Measurements from ENCODE around the gene WWOX. TPM values are rescaled to one million over a fixed set of nuclear protein-coding genes. Genes with fewer than 3 reads are reported as not detected.

Gene WWOX
- total and polyA plus RNA-seq, 2 donors (not counting 3 experiments of a cell fraction or from before 2014, with no cell fraction given) = 6.2 to 12.5 TPM

DNA sequence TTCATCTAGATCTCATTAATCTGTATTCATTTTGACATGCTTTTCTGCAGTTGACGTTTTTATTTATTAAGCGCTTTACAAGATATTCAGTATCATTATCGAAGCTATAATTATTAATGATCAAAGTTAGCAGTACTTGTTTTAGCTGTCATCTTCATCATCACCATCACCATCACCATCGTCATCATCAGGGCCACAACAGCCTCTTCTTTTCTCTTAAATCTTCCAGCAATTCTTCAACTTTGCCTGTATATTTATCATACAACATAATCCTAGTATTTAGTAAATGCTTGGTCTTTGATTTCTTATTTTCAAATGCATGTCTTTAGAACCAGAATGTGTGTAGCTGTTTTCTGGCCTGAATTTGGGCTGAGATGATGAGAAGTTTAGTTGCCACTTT is 973.1 kb downstream of the WWOX start:
- no TSS peak for BruUV-seq (replicated peaks)
- TF ChIP-seq JUN (IDR thresholded peaks at IDR 0.05; ENCODE audit: borderline replicate concordance, insufficient read depth, insufficient read length, low read depth) (no peak), GATA2 (IDR thresholded peaks at IDR 0.05; ENCODE audit: insufficient read depth, insufficient read length, low read depth, low read length) (no peak)
- H3K9me1 ChIP-seq (replicated peaks; ENCODE audit: control insufficient read depth, extremely low read depth, insufficient read depth, low read length) = no peaks in the 10 kb centered on the region
- H4K20me1 ChIP-seq (replicated peaks; ENCODE audit: control insufficient read depth, extremely low read depth, insufficient read depth, low read length) = no peaks in the 10 kb centered on the region
- H3K36me3 ChIP-seq (ENCODE audit: control insufficient read depth in 2 of 2, extremely low read depth in 1 of 2, insufficient read depth in 2 of 2, low read length in 2 of 2) = no peaks in the 10 kb centered on the region
- H3K9ac ChIP-seq (replicated peaks; ENCODE audit: extremely low read depth, insufficient read depth, low read length) = no peak overlapping the region
- no peak overlapping the region for H3K4me2 ChIP-seq (ENCODE audit: insufficient read depth, low read length)
- no peaks in the 10 kb centered on the region for H3K27me3 ChIP-seq (ENCODE audit: control insufficient read depth in 2 of 2, insufficient read depth in 2 of 2, low read length in 2 of 2)
- ChIA-PET CTCF (no interaction called here), POLR2A (no interaction called here)
- H2AFZ ChIP-seq (ENCODE audit: low read depth, low read length) = no peak overlapping the region
- intact Hi-C loops (cut with micrococcal nuclease) (no loop called here), dilution Hi-C loops (cut with MboI; ENCODE audit: extremely low pct_ligation_motif_present, low sequenced_read_pairs) (no loop called here)
- H3K79me2 ChIP-seq (ENCODE audit: control insufficient read depth, insufficient read depth, low read length) = no peaks in the 10 kb centered on the region
- DNase-seq (ENCODE audit: low read depth, low spot score) (no peak), FAIRE-seq (no peak)
- H3K4me3 ChIP-seq (replicated peaks in 1 of 3; ENCODE audit: insufficient read depth in 1 of 3, low read depth in 1 of 3, low read length in 3 of 3) = no peak overlapping the region
- no peaks in the 10 kb centered on the region for H3K9me3 ChIP-seq (replicated peaks; ENCODE audit: control insufficient read depth, insufficient read depth, low read length)
- no peaks in the 10 kb centered on the region for H3K4me1 ChIP-seq (ENCODE audit: control insufficient read depth, extremely low read depth, insufficient read depth, low read length)
- no peak overlapping the region for H3K27ac ChIP-seq (ENCODE audit: insufficient read depth, low read depth, low read length)

DNA sequence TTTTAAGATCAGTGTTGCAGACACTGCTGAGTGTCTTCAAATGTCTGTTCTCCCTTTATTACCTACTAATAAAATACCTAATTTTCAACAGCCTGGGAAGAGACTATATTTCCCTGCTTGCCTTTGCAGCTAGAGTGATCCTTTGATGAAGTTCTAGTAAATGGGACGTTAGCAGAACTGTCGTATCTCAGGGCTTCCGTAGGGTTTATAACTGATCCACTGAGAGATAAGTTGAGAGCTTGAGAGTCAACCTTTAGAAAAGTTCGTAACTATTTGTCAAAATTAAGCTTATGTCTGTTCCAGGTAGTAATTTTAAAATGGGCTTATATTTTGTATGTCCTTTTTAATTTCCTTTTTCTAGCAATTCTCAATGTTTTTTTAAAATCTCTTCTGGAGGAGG is 974.1 kb downstream of the WWOX start:
- intact Hi-C loops (cut with micrococcal nuclease) (no loop called here), dilution Hi-C loops (cut with MboI; ENCODE audit: extremely low pct_ligation_motif_present, low sequenced_read_pairs) (no loop called here)
- Histone ChIP-seq H3K79me2 (ENCODE audit: control insufficient read depth, insufficient read depth, low read length) (no peaks in the 10 kb centered on the region), H3K36me3 (ENCODE audit: control insufficient read depth in 2 of 2, extremely low read depth in 1 of 2, insufficient read depth in 2 of 2, low read length in 2 of 2) (no peaks in the 10 kb centered on the region), H3K4me3 (replicated peaks in 1 of 3; ENCODE audit: insufficient read depth in 1 of 3, low read depth in 1 of 3, low read length in 3 of 3) (no peak overlapping the region), H3K4me2 (ENCODE audit: insufficient read depth, low read length) (no peak overlapping the region), H3K27ac (ENCODE audit: insufficient read depth, low read depth, low read length) (no peak overlapping the region), H4K20me1 (replicated peaks; ENCODE audit: control insufficient read depth, extremely low read depth, insufficient read depth, low read length) (no peaks in the 10 kb centered on the region), H3K4me1 (ENCODE audit: control insufficient read depth, extremely low read depth, insufficient read depth, low read length) (no peaks in the 10 kb centered on the region), H3K27me3 (ENCODE audit: control insufficient read depth in 2 of 2, insufficient read depth in 2 of 2, low read length in 2 of 2) (no peaks in the 10 kb centered on the region), H3K9ac (replicated peaks; ENCODE audit: extremely low read depth, insufficient read depth, low read length) (no peak overlapping the region), H2AFZ (ENCODE audit: low read depth, low read length) (no peak overlapping the region), H3K9me3 (replicated peaks; ENCODE audit: control insufficient read depth, insufficient read depth, low read length) (no peaks in the 10 kb centered on the region), H3K9me1 (replicated peaks; ENCODE audit: control insufficient read depth, extremely low read depth, insufficient read depth, low read length) (no peaks in the 10 kb centered on the region)
- FAIRE-seq = no peak
- no TSS peak for BruUV-seq (replicated peaks)
- TF ChIP-seq, protein P1, sequence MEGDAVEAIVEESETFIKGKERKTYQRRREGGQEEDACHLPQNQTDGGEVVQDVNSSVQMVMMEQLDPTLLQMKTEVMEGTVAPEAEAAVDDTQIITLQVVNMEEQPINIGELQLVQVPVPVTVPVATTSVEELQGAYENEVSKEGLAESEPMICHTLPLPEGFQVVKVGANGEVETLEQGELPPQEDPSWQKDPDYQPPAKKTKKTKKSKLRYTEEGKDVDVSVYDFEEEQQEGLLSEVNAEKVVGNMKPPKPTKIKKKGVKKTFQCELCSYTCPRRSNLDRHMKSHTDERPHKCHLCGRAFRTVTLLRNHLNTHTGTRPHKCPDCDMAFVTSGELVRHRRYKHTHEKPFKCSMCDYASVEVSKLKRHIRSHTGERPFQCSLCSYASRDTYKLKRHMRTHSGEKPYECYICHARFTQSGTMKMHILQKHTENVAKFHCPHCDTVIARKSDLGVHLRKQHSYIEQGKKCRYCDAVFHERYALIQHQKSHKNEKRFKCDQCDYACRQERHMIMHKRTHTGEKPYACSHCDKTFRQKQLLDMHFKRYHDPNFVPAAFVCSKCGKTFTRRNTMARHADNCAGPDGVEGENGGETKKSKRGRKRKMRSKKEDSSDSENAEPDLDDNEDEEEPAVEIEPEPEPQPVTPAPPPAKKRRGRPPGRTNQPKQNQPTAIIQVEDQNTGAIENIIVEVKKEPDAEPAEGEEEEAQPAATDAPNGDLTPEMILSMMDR (IDR thresholded peaks at IDR 0.05; ENCODE audit: extremely low read depth in 1 of 2, insufficient read depth in 1 of 2, low read depth in 1 of 2, low read length in 2 of 2) = no peak
- TF ChIP-seq EZH2 (IDR thresholded peaks at IDR 0.05; ENCODE audit: borderline replicate concordance, low read depth, low read length, severe bottlenecking) = no peak
- TF ChIP-seq FOS (IDR thresholded peaks at IDR 0.05; ENCODE audit: borderline replicate concordance, insufficient read depth, low read length) = no peak
- TF ChIP-seq POLR2A (IDR thresholded peaks at IDR 0.05; ENCODE audit: low read depth, low read length) = no peak
- TF ChIP-seq MYC (IDR thresholded peaks at IDR 0.05; ENCODE audit: low read depth, low read length) = no peak
- no peak for TF ChIP-seq POLR2AphosphoS5 (IDR thresholded peaks at IDR 0.05; ENCODE audit: insufficient read depth, low read depth, low read length)
- TF ChIP-seq GATA2 (IDR thresholded peaks at IDR 0.05; ENCODE audit: insufficient read depth, insufficient read length, low read depth, low read length) = no peak
- TF ChIP-seq JUN (IDR thresholded peaks at IDR 0.05; ENCODE audit: borderline replicate concordance, insufficient read depth, insufficient read length, low read depth) = no peak
- TF ChIP-seq, protein P2, sequence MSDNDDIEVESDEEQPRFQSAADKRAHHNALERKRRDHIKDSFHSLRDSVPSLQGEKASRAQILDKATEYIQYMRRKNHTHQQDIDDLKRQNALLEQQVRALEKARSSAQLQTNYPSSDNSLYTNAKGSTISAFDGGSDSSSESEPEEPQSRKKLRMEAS (IDR thresholded peaks at IDR 0.05; ENCODE audit: insufficient read depth, insufficient read length) = no peak
- DNase-seq (ENCODE audit: low read depth, low spot score) = no peak
- ChIA-PET CTCF (no interaction called here), POLR2A (no interaction called here)
